COLO829 (cell line): ENCODE results near the gene TPM3.
"Not testable (repeated sequence)": the region's sequence is repeated elsewhere in the genome, so short reads cannot be mapped to it uniquely, and the experiment has no call there.

Experiments
- DNase-seq: peaks from one replicate; pipeline ENCODE4 v3.0.0; 2012; ENCODE audit warnings: low spot score

The TPM3 gene

DNA sequence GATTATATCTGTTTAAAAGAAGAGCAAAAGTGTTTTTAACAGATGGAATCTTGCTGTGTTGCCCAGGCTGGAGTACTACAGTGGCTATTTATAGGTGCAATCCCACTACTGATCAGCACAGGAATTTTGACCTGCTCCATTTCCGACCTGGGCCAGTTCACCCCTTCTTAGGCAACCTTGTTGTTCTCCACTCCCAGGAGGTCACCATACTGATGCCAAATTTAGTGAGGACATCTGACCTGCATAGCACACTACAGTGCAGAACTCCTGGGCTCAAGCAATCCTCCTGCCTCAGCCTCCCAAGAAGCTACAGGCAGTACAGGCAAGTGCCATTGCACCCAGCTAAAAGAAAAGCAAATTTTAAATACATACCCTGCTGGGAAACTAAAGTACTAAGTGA is 25.7 kb downstream of the TPM3 start:
- DNase-seq, result no peak

GRCh38 chr1:154159554-154159953 is 32.3 kb downstream of the TPM3 start:
- no peak for DNase-seq

DNA sequence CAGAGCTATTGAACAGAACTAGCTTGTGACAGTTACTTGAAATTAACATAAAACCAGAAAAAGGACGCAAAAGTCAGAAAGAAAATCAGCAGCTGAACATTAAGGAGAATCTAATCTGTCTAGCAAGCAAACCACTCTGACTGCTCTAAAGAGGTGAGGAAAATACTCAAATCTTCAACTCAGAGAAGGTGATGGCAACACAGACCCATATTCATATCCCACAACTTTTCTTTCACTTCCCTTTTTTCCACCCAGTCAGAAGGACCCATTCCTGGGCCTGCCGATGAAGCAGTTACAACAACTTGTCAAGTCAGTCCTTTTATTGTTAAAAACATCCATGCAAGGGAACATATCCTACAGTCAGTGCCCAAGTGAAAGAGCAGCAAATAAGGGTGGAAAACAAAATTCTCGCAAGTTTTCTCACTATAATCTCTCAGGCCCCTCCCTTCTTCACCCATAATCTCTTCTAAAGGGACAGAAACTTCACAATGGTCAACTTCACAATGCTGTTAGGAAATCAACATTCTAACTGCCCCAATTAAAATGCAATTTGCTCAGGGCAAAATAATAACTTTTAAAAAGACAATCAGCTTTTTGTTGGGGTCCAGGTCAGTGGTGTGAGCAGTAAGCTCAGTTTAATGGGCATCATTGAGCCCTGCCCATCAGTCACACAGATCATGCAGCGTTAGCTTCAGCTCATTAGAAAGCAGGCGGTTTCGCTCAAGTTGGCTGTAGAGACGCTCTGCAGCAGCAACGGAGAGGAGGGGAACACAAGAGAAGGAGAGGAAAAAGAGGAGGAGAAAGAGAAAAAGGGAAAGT is 33.4 kb downstream of the TPM3 start:
- DNase-seq, result peak; percentile 56

- peak; percentile 66 for DNase-seq
These were observed 34.2 kb downstream of the TPM3 start for GRCh38 chr1:154157520-154158306.

- peak; percentile 85 for DNase-seq
These were observed 36.6 kb downstream of the TPM3 start for GRCh38 chr1:154155251-154155650.

DNA sequence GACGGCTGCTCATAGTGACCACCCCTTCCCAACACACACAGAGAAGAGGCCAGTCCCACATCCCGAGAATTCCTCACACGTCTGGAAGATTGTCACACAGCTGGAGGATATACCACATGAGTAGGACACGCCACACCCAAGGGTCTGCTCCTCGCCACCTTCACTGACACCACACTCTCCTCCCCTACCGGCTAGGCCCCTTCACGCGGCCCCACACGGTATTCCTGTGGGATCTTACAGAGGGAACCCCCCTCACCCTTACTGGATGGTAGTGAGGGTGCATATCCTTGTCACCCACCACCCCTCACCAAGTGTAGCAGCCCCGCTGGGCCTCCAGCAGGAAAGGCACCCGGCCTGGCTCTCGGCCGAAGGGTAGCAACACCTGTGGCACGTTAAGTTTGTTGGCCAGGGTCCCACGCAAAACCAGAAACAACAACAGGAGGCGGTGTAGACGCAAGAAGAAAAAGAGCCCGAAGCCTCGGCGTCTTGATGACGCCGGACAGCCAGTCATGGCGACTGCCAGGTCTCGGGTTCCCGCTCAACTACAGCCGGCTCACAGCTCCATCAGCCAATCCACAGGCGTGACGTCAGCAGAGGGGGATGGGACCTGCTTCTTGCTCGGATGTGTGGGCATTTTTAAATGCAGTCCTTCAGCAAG is 37.2 kb downstream of the TPM3 start, which contains the start of gene NUP210L:
NUP210L (minus strand) TSS at position 540 of the 658 bp plus-strand sequence.
- DNase-seq, result peak; percentile 59

DNA sequence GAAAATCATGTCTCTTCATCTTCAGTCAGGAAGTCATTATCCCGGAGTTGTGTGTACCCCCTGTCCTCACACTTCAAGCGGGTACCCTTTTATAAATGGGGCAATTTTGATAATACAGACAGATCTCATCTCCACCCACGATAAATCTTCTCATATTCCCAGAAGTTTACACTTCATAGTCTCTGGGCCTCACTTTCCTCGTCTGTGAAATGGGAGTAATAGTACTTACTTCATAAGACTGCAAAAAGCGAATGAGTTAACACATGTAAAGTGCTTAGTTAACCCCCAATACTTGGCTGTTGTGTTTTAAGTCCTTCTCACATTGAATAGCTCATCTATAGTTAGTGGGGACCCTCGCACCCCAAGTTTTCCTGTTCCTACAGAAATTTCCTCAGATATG is 37.8 kb downstream of the TPM3 start:
- no peak for DNase-seq

GRCh38 chr1:154151311-154151710 is 40.6 kb downstream of the TPM3 start:
- no peak for DNase-seq

- DNase-seq, result no peak
These were observed 43.1 kb downstream of the TPM3 start for GRCh38 chr1:154148807-154149206.

DNA sequence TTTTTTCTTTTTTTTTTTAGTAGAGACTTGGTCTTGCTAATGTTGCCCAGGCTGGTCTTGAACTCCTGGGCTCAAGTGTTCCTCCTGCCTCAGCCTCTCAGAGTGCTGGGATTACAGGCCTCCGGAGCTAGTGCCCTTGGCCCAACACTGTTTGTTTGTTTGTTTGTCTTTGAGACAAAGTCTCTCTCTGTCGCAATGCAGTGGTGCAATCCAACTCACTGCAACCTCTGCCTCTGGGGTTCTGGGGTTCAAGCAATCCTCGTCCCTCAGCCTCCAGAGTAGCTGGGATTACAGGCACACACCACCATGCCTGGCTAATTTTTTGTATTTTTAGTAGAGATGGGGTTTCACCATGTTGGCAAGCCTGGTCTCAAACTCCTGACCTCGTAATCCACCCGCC is 44.4 kb downstream of the TPM3 start:
- DNase-seq, result not testable (repeated sequence)

- DNase-seq, result no peak
These were observed 45.9 kb downstream of the TPM3 start for GRCh38 chr1:154145986-154146385.

DNA sequence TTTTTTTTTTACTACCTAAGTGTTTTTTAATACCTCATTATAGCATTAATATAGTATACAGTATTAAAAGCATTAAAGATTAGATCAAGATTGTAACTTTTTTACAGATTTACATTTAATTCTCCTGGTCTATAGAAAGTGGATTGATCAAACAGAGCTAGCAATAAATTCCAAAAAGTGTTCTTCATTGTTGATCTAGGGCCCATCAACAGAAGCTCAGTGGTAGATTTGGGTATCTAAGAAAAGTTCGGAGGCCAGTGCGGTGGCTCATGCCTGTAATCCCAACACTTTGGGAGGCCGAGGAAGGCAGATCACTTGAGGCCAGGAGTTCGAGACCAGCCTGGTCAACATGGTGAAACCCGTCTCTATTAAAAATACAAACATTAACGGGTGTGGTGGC is 49.5 kb downstream of the TPM3 start:
- DNase-seq, result no peak

GRCh38 chr1:154141240-154141639 is 50.7 kb downstream of the TPM3 start:
- no peak for DNase-seq

GRCh38 chr1:154137888-154138287 is 54.0 kb downstream of the TPM3 start:
- no peak for DNase-seq

DNA sequence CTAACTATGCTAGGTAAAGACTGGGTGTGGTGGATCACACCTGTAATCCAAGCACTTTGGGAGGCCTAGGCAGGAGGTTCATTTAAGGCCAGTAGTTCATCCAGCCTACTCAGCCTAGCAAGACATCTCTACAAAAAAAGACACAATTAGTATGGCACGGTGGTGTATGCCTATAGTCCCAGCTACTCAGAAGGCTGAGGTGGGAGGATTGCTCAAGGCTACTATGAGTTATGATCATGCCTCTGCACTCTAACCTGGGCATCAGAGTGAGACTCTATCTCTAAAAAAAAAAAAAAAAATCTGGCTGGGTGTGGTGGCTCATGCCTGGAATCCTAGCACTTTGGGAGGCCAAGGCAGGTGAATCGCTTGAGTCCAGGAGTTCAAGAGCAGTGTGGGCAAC is 58.6 kb downstream of the TPM3 start:
- no peak for DNase-seq

DNA sequence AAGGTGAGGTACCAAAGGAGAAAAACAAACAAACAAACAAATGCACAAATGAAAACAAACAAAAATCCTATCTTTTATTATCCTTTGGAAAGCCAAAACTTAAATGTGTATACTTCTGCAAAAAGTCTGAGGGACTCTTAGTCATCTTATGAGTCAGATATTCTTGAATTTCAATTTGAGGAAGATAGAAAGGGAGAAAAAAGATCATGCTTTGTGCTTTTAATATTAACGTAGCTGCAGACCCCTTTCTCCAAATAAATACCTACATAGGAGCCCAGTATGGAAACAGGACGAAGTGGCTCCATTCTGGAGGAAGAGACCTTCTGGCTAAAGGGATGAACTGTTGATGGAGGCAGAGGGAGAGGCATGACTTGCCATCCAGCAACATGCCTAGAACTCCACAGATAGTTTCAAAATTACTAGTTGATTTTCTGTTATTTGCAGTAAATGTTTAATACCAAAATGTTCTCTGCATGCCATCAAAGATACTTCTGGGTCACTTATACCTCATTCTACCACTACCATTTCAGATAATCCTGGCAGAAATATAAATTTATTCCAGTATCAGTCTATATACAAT is 62.4 kb downstream of the TPM3 start:
- no peak for DNase-seq

GRCh38 chr1:154123205-154123604 is 68.7 kb downstream of the TPM3 start:
- not testable (repeated sequence) for DNase-seq

GRCh38 chr1:154117642-154118041 is 74.3 kb downstream of the TPM3 start:
- no peak for DNase-seq

DNA sequence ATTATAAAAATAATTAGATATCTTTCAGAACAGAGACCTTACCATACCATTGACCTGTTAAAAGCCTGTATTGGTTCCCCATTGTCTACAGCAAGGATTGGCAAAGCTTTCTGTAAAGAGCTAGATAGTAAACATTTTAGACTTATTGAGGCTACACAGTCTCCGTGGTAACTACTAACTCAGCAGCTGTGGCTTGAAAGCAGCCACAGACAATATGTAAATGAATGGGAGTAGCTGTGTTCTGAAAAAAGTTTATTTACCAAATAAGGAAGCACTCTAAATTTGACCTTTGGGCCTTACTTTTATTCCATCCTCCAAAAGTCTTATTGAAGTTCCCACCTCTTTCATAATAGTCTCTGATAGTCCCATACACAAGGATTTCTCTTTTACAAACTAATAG is 76.7 kb downstream of the TPM3 start:
- no peak for DNase-seq
